GM18858 (cell line): ENCODE results near the gene BANF1.

ENCODE experiments used
- ATAC-seq: cut with Tn5 transposase; IDR thresholded peaks from one replicate; pipeline ENCODE4 v1.9.1; 2021; ENCODE audit not compliant: unreplicated experiment

Gene BANF1

GRCh38 chr11:66037327-66037726 lies 35.0 kb downstream of the BANF1 start:
- no peak for ATAC-seq

GRCh38 chr11:66039765-66040164 lies 37.5 kb downstream of the BANF1 start:
- ATAC-seq: no peak

GRCh38 chr11:66042227-66042995 lies 40.1 kb downstream of the BANF1 start:
- ATAC-seq: no peak

- ATAC-seq: no peak
These were observed 40.9 kb downstream of the BANF1 start for GRCh38 chr11:66042996-66043906.

GRCh38 chr11:66044757-66045156 lies 42.5 kb downstream of the BANF1 start:
- no peak for ATAC-seq

GRCh38 chr11:66045177-66045639 lies 42.9 kb downstream of the BANF1 start:
- peak; percentile 46 for ATAC-seq

- ATAC-seq: no peak
These were observed 44.6 kb downstream of the BANF1 start for GRCh38 chr11:66046901-66047300.

GRCh38 chr11:66047541-66048365 lies 45.5 kb downstream of the BANF1 start:
- no peak for ATAC-seq

- no peak for ATAC-seq
These were observed 46.4 kb downstream of the BANF1 start, which contains the start of gene GAL3ST3 for GRCh38 chr11:66048547-66049323. GAL3ST3 (minus strand) TSS chr11:66049161; CDS start chr11:66045415, 3,746 bp downstream.

GRCh38 chr11:66050581-66051231 lies 48.4 kb downstream of the BANF1 start:
- no peak for ATAC-seq

GRCh38 chr11:66051371-66051765 lies 49.1 kb downstream of the BANF1 start:
- ATAC-seq: no peak

- peak; percentile 80 for ATAC-seq
These were observed 49.7 kb downstream of the BANF1 start, which contains the start of gene SF3B2 for GRCh38 chr11:66051766-66052663. SF3B2 (plus strand) TSS chr11:66052364; CDS start chr11:66052385, 21 bp downstream.

GRCh38 chr11:66052664-66052982 lies 50.3 kb downstream of the BANF1 start:
- ATAC-seq: peak; percentile 3
